ENCODE measurements around the gene CLPSL2. TPM values are rescaled to one million over a fixed set of nuclear protein-coding genes. Genes with fewer than 3 reads are reported as not detected.

The CLPSL2 gene
- total RNA-seq, 2 donors from 2014 or later = not detected

DNA sequence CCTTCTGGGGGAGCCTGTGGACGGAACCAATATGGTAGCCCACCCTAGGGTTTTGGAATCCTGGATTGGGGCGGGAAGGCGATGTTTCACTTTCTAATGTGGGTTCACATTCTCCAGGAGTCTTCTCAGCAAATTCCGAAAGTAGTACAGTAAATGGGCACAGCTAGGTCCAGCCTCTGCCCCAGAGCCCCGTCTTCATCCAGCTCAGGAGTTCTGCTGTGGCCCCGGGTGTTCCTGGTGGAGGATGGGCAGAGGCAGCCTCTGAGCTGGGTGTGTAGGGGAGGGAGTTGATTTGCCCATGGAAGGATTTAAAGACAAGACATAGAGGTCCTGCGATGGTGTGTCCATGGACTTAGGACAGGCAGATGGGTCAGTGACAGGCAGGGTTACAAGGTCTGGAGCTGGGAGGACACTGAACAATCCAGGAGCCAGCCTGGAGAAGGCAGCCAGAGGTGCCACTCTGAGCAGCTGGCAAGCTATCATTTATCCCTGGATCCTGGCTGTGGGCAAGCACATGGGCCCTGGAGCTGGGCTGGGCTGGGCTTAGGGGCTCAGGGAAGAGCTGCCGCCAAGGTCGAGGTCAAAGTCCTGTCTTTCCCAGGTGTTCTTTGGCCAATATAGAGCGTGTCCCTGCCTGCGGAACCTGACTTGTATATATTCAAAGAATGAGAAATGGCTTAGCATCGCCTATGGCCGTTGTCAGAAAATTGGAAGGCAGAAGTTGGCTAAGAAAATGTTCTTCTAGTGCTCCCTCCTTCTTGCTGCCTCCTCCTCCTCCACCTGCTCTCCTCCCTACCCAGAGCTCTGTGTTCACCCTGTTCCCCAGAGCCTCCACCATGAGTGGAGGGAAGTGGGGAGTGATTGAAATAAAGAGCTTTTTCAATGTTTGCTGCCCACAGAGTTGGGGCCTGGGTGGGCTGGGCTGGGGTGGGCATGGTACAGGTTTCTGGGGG, 11.1 kb downstream of the CLPSL2 start:
- Histone ChIP-seq H3K9me3 (no peaks in the 10 kb centered on the region), H3K4me3 (no peak overlapping the region), H3K27ac (no peak overlapping the region), H3K36me3 (no peaks in the 10 kb centered on the region), H3K4me1 (replicated peaks) (no peaks in the 10 kb centered on the region), H3K27me3 (replicated peaks; ENCODE audit: insufficient read depth) (peaks cover 16% of the 10 kb centered on the region)
- WGBS = 79% methylated on average over 13 of the region's 13 CpGs
- no peak for TF ChIP-seq POLR2AphosphoS5 (IDR thresholded peaks at IDR 0.05)
- TF ChIP-seq POLR2A (IDR thresholded peaks at IDR 0.05) = no peak
- TF ChIP-seq, protein P1, sequence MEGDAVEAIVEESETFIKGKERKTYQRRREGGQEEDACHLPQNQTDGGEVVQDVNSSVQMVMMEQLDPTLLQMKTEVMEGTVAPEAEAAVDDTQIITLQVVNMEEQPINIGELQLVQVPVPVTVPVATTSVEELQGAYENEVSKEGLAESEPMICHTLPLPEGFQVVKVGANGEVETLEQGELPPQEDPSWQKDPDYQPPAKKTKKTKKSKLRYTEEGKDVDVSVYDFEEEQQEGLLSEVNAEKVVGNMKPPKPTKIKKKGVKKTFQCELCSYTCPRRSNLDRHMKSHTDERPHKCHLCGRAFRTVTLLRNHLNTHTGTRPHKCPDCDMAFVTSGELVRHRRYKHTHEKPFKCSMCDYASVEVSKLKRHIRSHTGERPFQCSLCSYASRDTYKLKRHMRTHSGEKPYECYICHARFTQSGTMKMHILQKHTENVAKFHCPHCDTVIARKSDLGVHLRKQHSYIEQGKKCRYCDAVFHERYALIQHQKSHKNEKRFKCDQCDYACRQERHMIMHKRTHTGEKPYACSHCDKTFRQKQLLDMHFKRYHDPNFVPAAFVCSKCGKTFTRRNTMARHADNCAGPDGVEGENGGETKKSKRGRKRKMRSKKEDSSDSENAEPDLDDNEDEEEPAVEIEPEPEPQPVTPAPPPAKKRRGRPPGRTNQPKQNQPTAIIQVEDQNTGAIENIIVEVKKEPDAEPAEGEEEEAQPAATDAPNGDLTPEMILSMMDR (IDR thresholded peaks at IDR 0.05) = no peak
- intact Hi-C loops (cut with DNase I) = loop anchor here (1.0 kb wide), 1 partner anchor 11 kb away; no protein-coding TSS in a partner anchor
- no peak for DNase-seq (ENCODE audit: low spot score)

DNA sequence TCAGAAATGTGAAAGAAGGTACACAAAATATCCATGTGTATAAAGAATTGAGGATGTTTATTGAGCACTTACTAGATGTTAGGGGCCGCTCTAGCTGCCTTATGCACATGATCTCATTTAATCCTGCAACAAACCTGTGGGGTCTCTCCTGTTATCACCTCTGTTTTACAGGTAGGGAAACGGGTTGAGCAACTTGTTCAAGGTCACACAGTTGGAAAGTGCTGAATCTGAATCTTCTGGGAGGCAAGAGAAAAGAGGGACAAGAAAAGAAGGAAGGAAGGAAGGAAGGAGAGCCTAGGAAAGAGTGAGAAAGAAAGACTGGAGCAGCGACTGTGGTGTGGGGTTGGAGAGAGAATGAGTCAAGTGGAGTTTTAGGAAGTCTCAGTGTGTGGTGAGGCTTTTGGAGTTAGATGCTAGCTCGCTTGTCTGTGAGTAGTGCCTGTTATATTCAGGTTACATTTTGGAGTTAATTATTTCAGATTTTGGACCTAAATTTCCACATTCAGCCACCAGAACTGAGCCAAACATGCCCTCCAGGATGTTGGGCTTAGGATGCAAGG, 12.1 kb downstream of the CLPSL2 start:
- peaks cover 16% of the 10 kb centered on the region for H3K27me3 ChIP-seq (replicated peaks; ENCODE audit: insufficient read depth)

DNA sequence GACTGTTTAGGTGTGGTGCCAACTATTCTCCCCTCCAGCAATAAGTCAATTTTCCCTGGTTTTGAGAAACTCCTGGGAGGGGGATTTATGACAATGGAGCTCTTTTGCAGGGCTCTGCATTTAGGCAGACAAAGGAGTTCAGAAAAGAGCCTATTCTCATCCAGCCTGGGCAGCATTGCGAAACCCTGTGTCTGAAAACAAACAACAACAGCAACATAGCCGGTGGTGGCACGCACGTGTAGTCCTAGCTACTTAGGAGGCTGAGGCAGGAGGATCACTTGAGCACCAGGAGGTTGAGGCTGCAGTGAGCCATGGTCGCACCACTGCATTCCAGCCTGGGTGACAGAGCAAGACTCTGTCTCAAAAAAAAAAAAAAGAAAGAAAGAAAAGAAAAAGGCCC, 14.3 kb downstream of the CLPSL2 start:
- no peak for DNase-seq (ENCODE audit: low spot score)
- H3K27ac ChIP-seq = no peak overlapping the region
- 64% methylated on average over 5 of the region's 5 CpGs for WGBS
- H3K27me3 ChIP-seq (replicated peaks; ENCODE audit: insufficient read depth) = peaks cover 16% of the 10 kb centered on the region
- TF ChIP-seq POLR2AphosphoS5 (IDR thresholded peaks at IDR 0.05) (no peak), POLR2A (IDR thresholded peaks at IDR 0.05) (no peak)
- TF ChIP-seq, protein P1 (IDR thresholded peaks at IDR 0.05) = no peak
- no peaks in the 10 kb centered on the region for H3K36me3 ChIP-seq
- H3K4me3 ChIP-seq = no peak overlapping the region
- no peaks in the 10 kb centered on the region for H3K9me3 ChIP-seq
- intact Hi-C loops (cut with DNase I) = no loop called here
- no peaks in the 10 kb centered on the region for H3K4me1 ChIP-seq (replicated peaks)

More for the DNA sequence above, 12.1 kb downstream of the CLPSL2 start:
- TF ChIP-seq, protein P1 (IDR thresholded peaks at IDR 0.05) = no peak
- no peak for TF ChIP-seq POLR2A (IDR thresholded peaks at IDR 0.05)
- TF ChIP-seq POLR2AphosphoS5 (IDR thresholded peaks at IDR 0.05) = no peak
- Histone ChIP-seq H3K9me3 (no peaks in the 10 kb centered on the region), H3K4me3 (no peak overlapping the region), H3K4me1 (replicated peaks) (no peaks in the 10 kb centered on the region), H3K27ac (no peak overlapping the region), H3K36me3 (no peaks in the 10 kb centered on the region)
- 59% methylated on average over 4 of the region's 4 CpGs for WGBS
- intact Hi-C loops (cut with DNase I) = no loop called here
- DNase-seq (ENCODE audit: low spot score) = no peak

DNA sequence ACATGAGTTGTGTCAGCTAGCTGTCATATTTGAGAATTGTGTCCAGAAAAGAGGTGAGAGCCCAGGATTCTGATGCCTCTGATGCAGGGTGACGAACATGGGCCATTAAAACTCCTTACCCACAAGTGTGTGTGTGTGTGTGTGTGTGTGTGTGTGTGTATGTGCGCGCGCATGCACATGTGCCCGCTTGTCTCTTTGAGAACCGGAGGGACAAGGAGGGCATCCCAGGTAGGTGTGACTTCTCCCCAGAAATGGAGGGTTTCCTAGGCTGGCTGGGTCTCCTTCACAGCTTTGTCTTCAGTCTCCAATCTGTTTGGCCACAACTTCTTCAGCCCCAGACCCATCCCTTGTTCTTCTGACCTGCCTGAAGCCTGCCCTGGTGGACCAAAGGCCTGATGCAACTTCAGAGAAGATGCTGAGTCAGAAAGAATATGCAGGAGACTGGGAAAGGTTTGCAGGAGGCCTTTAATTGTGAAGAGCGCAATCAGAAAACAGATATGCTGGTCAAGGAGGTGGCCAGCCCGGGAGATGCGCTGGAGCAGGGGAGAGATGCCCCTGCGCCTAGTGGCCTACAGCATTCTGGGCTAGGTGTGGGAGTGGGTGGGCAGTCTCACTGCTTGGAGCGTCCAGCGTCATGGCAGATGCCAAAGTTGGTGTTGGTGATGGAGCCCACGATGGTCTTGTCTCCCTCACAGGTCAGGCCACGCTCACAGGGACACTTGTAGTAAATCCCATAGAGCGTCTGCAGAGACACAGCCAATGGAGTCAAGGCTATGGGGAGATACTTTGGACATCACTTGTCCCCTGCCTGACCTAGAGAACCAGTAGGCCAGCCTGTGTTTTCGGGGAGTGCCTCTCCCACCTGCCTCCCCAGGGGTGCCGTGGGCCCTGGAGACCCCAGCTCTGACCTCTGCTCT, 18.4 kb downstream of the CLPSL2 start:
- TF ChIP-seq, protein P1 (IDR thresholded peaks at IDR 0.05) = no peak
- H3K27ac ChIP-seq = no peak overlapping the region
- H3K4me1 ChIP-seq (replicated peaks) = no peaks in the 10 kb centered on the region
- intact Hi-C loops (cut with DNase I) = no loop called here
- DNase-seq (ENCODE audit: low spot score) = no peak
- no peaks in the 10 kb centered on the region for H3K36me3 ChIP-seq
- no peak overlapping the region for H3K4me3 ChIP-seq
- 86% methylated on average over 17 of the region's 17 CpGs for WGBS
- H3K27me3 ChIP-seq (replicated peaks; ENCODE audit: insufficient read depth) = no peaks in the 10 kb centered on the region
- no peaks in the 10 kb centered on the region for H3K9me3 ChIP-seq

Data from prostate gland (tissue), 2 donors.